22Rv1 (cell line): ENCODE results near the gene TEDC1.

Experiments used
- H3K27ac ChIP-seq: fragments of 450-650 bp; 2 replicates; pipeline ENCODE4 v1.5.1; 2017
- ZFX ChIP-seq: fragments of 450-650 bp; IDR thresholded peaks from 2 replicates; pipeline ENCODE4 v1.6.1; 2017; ENCODE audit warnings: antibody characterized with exemption, borderline replicate concordance
- TF ChIP-seq, protein P1 (sequence below): fragments of 450-650 bp; IDR thresholded peaks from 2 replicates; pipeline ENCODE4 v1.5.1; 2017; ENCODE audit warnings: mild to moderate bottlenecking

The TEDC1 gene

DNA sequence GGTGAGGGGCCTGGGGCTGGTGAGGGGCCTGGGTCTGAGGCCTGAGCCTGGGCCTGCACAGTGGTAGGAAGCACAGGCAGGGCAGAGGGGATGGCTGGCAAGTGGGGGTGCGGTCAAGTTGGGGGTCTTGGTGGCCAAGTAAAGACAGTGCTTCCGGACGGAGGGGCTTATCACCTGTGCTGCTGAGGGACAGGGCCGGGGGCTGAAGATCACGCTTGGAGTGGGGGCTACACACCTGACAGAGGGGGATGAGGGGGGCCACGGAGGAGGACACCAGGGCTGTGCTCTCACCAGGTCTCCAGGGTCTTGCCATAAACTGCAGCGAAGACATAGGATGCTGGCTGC is 12.2 kb downstream of the TEDC1 start:
- no peak for TF ChIP-seq ZFX
- TF ChIP-seq, protein P1, sequence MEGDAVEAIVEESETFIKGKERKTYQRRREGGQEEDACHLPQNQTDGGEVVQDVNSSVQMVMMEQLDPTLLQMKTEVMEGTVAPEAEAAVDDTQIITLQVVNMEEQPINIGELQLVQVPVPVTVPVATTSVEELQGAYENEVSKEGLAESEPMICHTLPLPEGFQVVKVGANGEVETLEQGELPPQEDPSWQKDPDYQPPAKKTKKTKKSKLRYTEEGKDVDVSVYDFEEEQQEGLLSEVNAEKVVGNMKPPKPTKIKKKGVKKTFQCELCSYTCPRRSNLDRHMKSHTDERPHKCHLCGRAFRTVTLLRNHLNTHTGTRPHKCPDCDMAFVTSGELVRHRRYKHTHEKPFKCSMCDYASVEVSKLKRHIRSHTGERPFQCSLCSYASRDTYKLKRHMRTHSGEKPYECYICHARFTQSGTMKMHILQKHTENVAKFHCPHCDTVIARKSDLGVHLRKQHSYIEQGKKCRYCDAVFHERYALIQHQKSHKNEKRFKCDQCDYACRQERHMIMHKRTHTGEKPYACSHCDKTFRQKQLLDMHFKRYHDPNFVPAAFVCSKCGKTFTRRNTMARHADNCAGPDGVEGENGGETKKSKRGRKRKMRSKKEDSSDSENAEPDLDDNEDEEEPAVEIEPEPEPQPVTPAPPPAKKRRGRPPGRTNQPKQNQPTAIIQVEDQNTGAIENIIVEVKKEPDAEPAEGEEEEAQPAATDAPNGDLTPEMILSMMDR, result no peak
- H3K27ac ChIP-seq, result no peak overlapping the region

DNA sequence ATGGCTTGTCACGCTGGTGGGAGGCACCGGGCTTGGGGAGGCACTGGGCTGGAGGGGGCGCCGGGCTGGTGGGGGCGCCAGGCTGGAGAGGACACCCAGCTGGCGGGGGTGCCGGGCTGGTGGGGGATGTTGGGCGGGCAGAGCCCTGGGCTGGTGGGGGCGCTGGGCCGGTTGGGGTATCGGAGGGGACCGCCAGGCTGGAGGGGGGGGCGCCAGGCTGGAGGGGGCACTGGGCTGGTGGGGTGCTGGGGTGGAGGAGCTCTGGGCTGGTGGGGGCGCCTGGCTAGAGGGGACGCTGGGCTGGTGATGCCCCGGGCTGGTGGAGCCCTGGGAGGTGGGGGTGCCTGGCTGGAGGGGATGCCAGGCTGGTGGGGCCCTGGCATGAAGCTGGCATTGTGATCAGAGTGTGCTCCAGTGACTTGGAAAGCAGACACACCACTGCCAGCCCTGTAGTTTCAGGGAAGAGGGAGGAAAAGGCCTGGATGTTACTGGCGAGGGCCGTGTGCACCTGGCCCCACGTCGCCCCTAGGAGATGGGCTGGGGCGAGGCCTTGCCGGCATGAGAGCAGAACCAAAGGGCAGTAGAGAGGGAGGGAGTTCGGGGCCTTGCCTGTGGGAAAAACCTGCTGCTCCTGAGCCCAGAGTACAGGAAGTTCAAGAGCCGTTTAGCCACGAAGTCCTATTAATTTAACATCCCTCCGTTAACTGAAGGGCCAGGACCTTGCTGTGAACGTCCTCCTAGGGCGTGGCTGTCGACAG is 13.1 kb downstream of the TEDC1 start:
- no peak for TF ChIP-seq ZFX
- TF ChIP-seq, protein P1, result no peak
- H3K27ac ChIP-seq, result no peak overlapping the region

GRCh38 chr14:105505101-105505500 is 14.1 kb downstream of the TEDC1 start:
- H3K27ac ChIP-seq, result no peak overlapping the region
- TF ChIP-seq, protein P1, result no peak
- TF ChIP-seq ZFX, result no peak

GRCh38 chr14:105507247-105507646 is 16.2 kb downstream of the TEDC1 start:
- TF ChIP-seq ZFX, result no peak
- TF ChIP-seq, protein P1, result no peak
- no peak overlapping the region for H3K27ac ChIP-seq

- TF ChIP-seq ZFX, result no peak
- TF ChIP-seq, protein P1, result no peak
- no peak overlapping the region for H3K27ac ChIP-seq
Measured at GRCh38 chr14:105508069-105508468, 17.0 kb downstream of the TEDC1 start.

DNA sequence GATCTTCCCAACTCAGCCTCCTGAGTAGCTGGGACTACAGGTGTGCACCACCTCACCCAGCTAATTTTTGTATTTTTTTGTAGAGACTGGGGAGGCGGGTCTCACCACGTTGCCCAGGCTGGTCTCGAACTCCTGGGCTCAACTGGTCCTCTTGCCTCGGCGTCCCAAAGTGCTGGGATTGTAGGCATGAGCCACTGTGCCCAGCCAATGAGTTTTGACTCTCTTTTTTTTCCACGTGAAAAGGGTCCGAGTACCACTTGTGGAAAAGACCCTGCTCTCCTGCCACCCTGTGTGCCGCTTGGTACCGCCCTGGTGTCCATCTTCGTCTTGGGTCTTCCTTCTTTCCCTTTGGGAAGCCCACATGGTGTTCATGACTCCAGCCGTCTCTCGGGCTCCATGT is 17.6 kb downstream of the TEDC1 start:
- TF ChIP-seq, protein P1, result no peak
- no peak for TF ChIP-seq ZFX
- no peak overlapping the region for H3K27ac ChIP-seq

GRCh38 chr14:105517096-105517495 is 26.1 kb downstream of the TEDC1 start:
- no peak overlapping the region for H3K27ac ChIP-seq
- TF ChIP-seq, protein P1, result no peak
- no peak for TF ChIP-seq ZFX
